Measurements from ENCODE around the gene TAS2R41.
"Not testable (repeated sequence)": the region's sequence is repeated elsewhere in the genome, so short reads cannot be mapped to it uniquely, and the experiment has no call there.

The TAS2R41 gene

GRCh38 chr7:143512488-143513340, 35.0 kb downstream of the TAS2R41 start:
- H3K4me3 ChIP-seq (ENCODE audit: low read depth in 1 of 5, low read length in 5 of 5), result no peak overlapping the region
- H3K9ac ChIP-seq (ENCODE audit: low read length in 5 of 5), result no peak overlapping the region
- H3K27ac ChIP-seq (ENCODE audit: low read depth, low read length), result no peak overlapping the region
- peaks cover 0 to 10% (median 0%) of the 10 kb centered on the region in 5 donors for H3K4me1 ChIP-seq (ENCODE audit: control insufficient read depth in 5 of 5, insufficient read depth in 5 of 5, low read length in 5 of 5)
- H3K36me3 ChIP-seq (ENCODE audit: control insufficient read depth in 5 of 5, insufficient read depth in 5 of 5, low read length in 5 of 5), result no peaks in the 10 kb centered on the region
- peaks cover 0 to 7% (median 0%) of the 10 kb centered on the region in 5 donors for H3K27me3 ChIP-seq (ENCODE audit: control insufficient read depth in 5 of 5, insufficient read depth in 4 of 5, low read length in 5 of 5)
- H3K9me3 ChIP-seq (ENCODE audit: control insufficient read depth in 5 of 5, low read length in 5 of 5), result no peaks in the 10 kb centered on the region

- H3K27me3 ChIP-seq (ENCODE audit: control insufficient read depth in 5 of 5, insufficient read depth in 4 of 5, low read length in 5 of 5), result peaks cover 0 to 7% (median 0%) of the 10 kb centered on the region in 5 donors
- no peak overlapping the region for H3K9ac ChIP-seq (ENCODE audit: low read length in 5 of 5)
- peaks cover 0 to 12% (median 0%) of the 10 kb centered on the region in 5 donors for H3K4me1 ChIP-seq (ENCODE audit: control insufficient read depth in 5 of 5, insufficient read depth in 5 of 5, low read length in 5 of 5)
- H3K4me3 ChIP-seq (ENCODE audit: low read depth in 1 of 5, low read length in 5 of 5), result no peak overlapping the region
- H3K9me3 ChIP-seq (ENCODE audit: control insufficient read depth in 5 of 5, low read length in 5 of 5), result no peaks in the 10 kb centered on the region
- H3K27ac ChIP-seq (ENCODE audit: low read depth, low read length), result no peak overlapping the region
- no peaks in the 10 kb centered on the region for H3K36me3 ChIP-seq (ENCODE audit: control insufficient read depth in 5 of 5, insufficient read depth in 5 of 5, low read length in 5 of 5)
Observed at GRCh38 chr7:143514487-143514886, 36.8 kb downstream of the TAS2R41 start.

- no peak overlapping the region for H3K9ac ChIP-seq (ENCODE audit: low read length in 5 of 5)
- peaks cover 0 to 19% (median 0%) of the 10 kb centered on the region in 5 donors for H3K4me1 ChIP-seq (ENCODE audit: control insufficient read depth in 5 of 5, insufficient read depth in 5 of 5, low read length in 5 of 5)
- H3K27ac ChIP-seq (ENCODE audit: low read depth, low read length), result no peak overlapping the region
Observed at GRCh38 chr7:143514995-143515735, 37.5 kb downstream of the TAS2R41 start.

GRCh38 chr7:143516981-143517380, 39.3 kb downstream of the TAS2R41 start:
- Histone ChIP-seq H3K27me3 (ENCODE audit: control insufficient read depth in 5 of 5, insufficient read depth in 4 of 5, low read length in 5 of 5) (peaks cover 0 to 7% (median 0%) of the 10 kb centered on the region in 5 donors), H3K36me3 (ENCODE audit: control insufficient read depth in 5 of 5, insufficient read depth in 5 of 5, low read length in 5 of 5) (no peaks in the 10 kb centered on the region), H3K9me3 (ENCODE audit: control insufficient read depth in 5 of 5, low read length in 5 of 5) (no peaks in the 10 kb centered on the region), H3K4me3 (ENCODE audit: low read depth in 1 of 5, low read length in 5 of 5) (no peak overlapping the region), H3K27ac (ENCODE audit: low read depth, low read length) (no peak overlapping the region), H3K9ac (ENCODE audit: low read length in 5 of 5) (no peak overlapping the region), H3K4me1 (ENCODE audit: control insufficient read depth in 5 of 5, insufficient read depth in 5 of 5, low read length in 5 of 5) (peaks cover 0 to 9% (median 0%) of the 10 kb centered on the region in 5 donors)

More at GRCh38 chr7:143514995-143515735, 37.5 kb downstream of the TAS2R41 start:
- no peaks in the 10 kb centered on the region for H3K36me3 ChIP-seq (ENCODE audit: control insufficient read depth in 5 of 5, insufficient read depth in 5 of 5, low read length in 5 of 5)
- H3K9me3 ChIP-seq (ENCODE audit: control insufficient read depth in 5 of 5, low read length in 5 of 5), result no peaks in the 10 kb centered on the region
- no peak overlapping the region for H3K4me3 ChIP-seq (ENCODE audit: low read depth in 1 of 5, low read length in 5 of 5)
- H3K27me3 ChIP-seq (ENCODE audit: control insufficient read depth in 5 of 5, insufficient read depth in 4 of 5, low read length in 5 of 5), result peaks cover 0 to 7% (median 0%) of the 10 kb centered on the region in 5 donors

- no peaks in the 10 kb centered on the region for H3K9me3 ChIP-seq (ENCODE audit: control insufficient read depth in 5 of 5, low read length in 5 of 5)
Observed at GRCh38 chr7:143518521-143518920, 40.8 kb downstream of the TAS2R41 start.

GRCh38 chr7:143518941-143519340, 41.3 kb downstream of the TAS2R41 start:
- Histone ChIP-seq H3K36me3 (ENCODE audit: control insufficient read depth in 5 of 5, insufficient read depth in 5 of 5, low read length in 5 of 5) (no peaks in the 10 kb centered on the region), H3K4me3 (ENCODE audit: low read depth in 1 of 5, low read length in 5 of 5) (no peak overlapping the region), H3K9me3 (ENCODE audit: control insufficient read depth in 5 of 5, low read length in 5 of 5) (no peaks in the 10 kb centered on the region), H3K27me3 (ENCODE audit: control insufficient read depth in 5 of 5, insufficient read depth in 4 of 5, low read length in 5 of 5) (peaks cover 0 to 7% (median 0%) of the 10 kb centered on the region in 5 donors), H3K9ac (ENCODE audit: low read length in 5 of 5) (no peak overlapping the region), H3K27ac (ENCODE audit: low read depth, low read length) (no peak overlapping the region), H3K4me1 (ENCODE audit: control insufficient read depth in 5 of 5, insufficient read depth in 5 of 5, low read length in 5 of 5) (peaks cover 0 to 9% (median 0%) of the 10 kb centered on the region in 5 donors)

More at GRCh38 chr7:143518521-143518920, 40.8 kb downstream of the TAS2R41 start:
- Histone ChIP-seq H3K4me3 (ENCODE audit: low read depth in 1 of 5, low read length in 5 of 5) (no peak overlapping the region), H3K9ac (ENCODE audit: low read length in 5 of 5) (no peak overlapping the region), H3K27me3 (ENCODE audit: control insufficient read depth in 5 of 5, insufficient read depth in 4 of 5, low read length in 5 of 5) (peaks cover 0 to 7% (median 0%) of the 10 kb centered on the region in 5 donors), H3K36me3 (ENCODE audit: control insufficient read depth in 5 of 5, insufficient read depth in 5 of 5, low read length in 5 of 5) (no peaks in the 10 kb centered on the region), H3K4me1 (ENCODE audit: control insufficient read depth in 5 of 5, insufficient read depth in 5 of 5, low read length in 5 of 5) (peaks cover 0 to 9% (median 0%) of the 10 kb centered on the region in 5 donors), H3K27ac (ENCODE audit: low read depth, low read length) (no peak overlapping the region)

- peaks cover 0 to 9% (median 0%) of the 10 kb centered on the region in 5 donors for H3K4me1 ChIP-seq (ENCODE audit: control insufficient read depth in 5 of 5, insufficient read depth in 5 of 5, low read length in 5 of 5)
- H3K9me3 ChIP-seq (ENCODE audit: control insufficient read depth in 5 of 5, low read length in 5 of 5), result no peaks in the 10 kb centered on the region
- no peak overlapping the region for H3K4me3 ChIP-seq (ENCODE audit: low read depth in 1 of 5, low read length in 5 of 5)
- H3K27ac ChIP-seq (ENCODE audit: low read depth, low read length), result no peak overlapping the region
- no peaks in the 10 kb centered on the region for H3K36me3 ChIP-seq (ENCODE audit: control insufficient read depth in 5 of 5, insufficient read depth in 5 of 5, low read length in 5 of 5)
- H3K27me3 ChIP-seq (ENCODE audit: control insufficient read depth in 5 of 5, insufficient read depth in 4 of 5, low read length in 5 of 5), result peaks cover 0 to 7% (median 0%) of the 10 kb centered on the region in 5 donors
- H3K9ac ChIP-seq (ENCODE audit: low read length in 5 of 5), result no peak overlapping the region
Observed at GRCh38 chr7:143519411-143520131, 41.9 kb downstream of the TAS2R41 start.

- H3K36me3 ChIP-seq (ENCODE audit: control insufficient read depth in 5 of 5, insufficient read depth in 5 of 5, low read length in 5 of 5); H3K4me1 ChIP-seq (ENCODE audit: control insufficient read depth in 5 of 5, insufficient read depth in 5 of 5, low read length in 5 of 5); H3K4me3 ChIP-seq (ENCODE audit: low read depth in 1 of 5, low read length in 5 of 5); H3K9me3 ChIP-seq (ENCODE audit: control insufficient read depth in 5 of 5, low read length in 5 of 5); H3K27me3 ChIP-seq (ENCODE audit: control insufficient read depth in 5 of 5, insufficient read depth in 4 of 5, low read length in 5 of 5); H3K9ac ChIP-seq (ENCODE audit: low read length in 5 of 5); H3K27ac ChIP-seq (ENCODE audit: low read depth, low read length): not testable (repeated sequence)
Observed at GRCh38 chr7:143522309-143522916, 44.7 kb downstream of the TAS2R41 start.
